Activated CD4-positive, alpha-beta T cell treated with anti-CD3 and anti-CD28 coated beads, Interleukin-2, amount 50 U/mL, for 24 hours (primary cell): ENCODE data around the gene COX10.
"Not testable (repeated sequence)": the region's sequence is repeated elsewhere in the genome, so short reads cannot be mapped to it uniquely, and the experiment has no call there.

Experiments used
- DNase-seq, 2 donors: peaks; one replicate each; pipeline ENCODE4 v3.0.0-alpha.2; 2020; ENCODE audit warnings: low read depth in 1 of 2, low spot score in 1 of 2

The COX10 gene

DNA sequence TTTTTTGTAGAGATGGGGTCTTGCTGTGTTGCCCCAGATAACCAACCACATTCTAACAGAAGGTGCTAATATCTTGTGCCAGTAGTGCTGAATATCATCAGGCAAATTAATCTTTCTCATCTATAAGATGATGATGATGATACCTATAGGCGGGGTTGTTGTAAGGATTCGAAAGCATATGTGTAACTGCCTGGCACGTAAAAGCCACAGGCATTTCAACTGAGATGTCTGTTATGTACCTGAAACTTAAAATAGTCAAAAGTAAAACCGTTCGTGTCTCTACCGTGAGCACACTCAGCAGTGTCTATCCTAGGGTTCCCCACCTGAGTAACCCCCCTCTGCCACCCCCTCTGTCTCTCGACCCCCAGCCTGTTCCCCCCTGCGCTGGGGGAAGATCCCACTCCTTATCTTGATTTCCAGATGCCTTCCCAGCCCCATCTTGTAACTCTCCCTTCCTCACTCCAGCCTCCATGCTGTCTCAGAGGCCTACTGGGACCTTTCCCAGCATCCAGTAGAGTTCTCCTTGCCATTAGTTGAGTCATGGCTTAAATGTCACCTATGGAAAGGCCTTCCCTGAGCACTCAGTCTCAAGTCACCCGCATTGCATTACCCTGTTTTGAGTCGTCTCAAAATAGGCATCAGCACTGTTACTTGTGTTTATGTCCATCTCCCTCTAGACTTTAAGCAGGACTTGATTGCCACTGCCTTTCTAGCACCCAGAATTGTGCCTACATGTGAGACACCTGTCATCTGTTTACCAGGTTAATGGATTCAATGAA, 133.3 kb downstream of the COX10 start:
- no peak for DNase-seq

DNA sequence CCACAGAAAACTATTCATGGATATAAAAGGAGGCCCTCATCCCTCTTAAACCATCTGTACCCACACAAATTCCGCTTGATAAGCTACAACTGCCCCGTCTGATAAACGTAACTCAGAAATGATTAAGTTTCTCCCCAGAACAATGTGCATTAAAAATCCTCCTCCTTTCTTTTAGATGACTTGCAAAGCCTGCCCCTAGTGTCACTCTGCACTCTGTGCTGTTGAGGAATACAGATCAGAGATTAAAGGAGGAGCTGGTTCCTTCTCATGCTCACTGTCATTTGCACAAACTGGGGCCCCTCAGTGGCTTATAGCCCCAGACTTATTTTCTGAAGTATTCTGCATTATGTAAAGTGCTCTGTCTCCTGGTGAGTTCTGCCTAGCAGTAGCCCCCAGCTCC, 134.1 kb downstream of the COX10 start:
- DNase-seq = no peak

DNA sequence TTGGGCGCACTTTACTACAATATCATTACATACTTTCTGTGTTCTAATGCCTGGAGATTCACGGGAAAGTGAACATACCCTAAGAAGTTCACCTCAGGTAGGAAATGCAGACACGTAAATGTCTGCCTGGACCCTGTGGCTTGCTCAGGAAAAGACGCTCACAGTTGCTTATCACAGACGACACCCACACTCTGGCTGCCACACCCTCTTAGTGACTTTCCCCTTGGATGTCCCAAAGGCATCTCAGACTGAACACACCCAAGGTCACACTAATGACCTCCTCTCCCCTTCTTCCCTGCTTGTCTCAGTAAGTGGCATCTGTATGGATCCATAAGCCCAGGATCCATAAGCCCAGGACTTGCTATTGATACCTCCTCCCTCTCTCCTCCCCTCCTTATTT, 134.8 kb downstream of the COX10 start:
- DNase-seq = no peak

DNA sequence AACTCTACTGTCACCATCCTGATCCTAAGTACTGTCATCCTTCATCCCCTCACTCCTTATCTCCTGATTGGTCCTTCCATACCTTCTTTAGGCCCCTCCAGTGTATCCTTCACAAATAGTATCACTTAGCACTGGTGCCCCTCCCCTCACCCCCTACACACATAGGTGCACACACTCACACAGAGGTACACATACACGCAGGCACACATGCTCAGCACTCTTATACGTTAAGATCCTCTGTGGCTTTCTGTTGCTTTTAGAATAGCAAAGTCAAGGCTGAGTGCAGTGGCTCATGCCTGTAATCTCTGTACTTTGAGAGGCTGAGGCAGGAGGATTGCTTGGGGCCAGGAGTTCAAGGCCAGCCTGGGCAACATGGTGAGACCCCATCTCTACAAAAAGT, 135.2 kb downstream of the COX10 start:
- DNase-seq = no peak

DNA sequence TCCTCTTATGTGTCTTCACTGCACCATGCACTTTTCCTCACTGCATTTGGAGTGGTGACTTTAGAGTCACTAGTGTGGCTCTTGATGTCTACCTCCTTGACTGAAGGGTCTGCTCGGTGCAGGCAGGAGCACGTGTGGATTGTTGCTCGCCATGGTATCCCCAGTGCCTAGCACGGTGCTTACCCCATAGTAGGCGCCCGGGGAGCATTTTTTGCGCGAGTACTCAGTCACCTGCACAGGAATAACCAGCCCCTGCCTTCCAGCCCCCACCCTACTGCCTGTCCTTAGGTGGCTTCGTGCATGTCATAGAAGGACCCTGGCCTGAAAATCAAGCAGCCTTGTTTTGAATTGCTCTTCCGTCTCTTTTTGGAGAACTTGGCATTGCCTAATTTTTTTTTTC, 136.1 kb downstream of the COX10 start:
- no peak for DNase-seq

DNA sequence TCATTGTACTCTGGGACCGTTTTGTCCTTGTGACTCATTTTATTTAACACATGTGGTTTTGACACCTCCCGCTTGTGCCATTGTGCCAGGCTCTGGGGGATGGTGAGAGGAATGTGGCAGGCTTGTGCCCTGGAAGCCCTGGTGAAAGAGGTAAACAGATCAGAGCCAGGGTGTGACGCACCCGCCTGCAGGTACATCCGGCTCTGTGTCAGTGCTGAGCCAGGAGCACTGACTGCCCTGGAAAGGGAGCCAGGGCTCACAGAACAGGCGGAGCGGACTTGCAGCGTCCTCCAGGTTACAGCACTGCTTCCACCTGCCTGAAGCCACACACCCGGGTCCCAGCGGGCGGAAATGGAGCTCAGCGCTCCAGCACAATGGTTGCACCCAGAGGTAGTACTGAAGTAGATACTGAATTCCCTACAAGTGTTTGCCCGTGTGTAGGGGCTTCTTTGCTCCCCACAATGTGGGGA, 136.7 kb downstream of the COX10 start:
- DNase-seq = peak in 1 of 2 donors; percentile 57

DNA sequence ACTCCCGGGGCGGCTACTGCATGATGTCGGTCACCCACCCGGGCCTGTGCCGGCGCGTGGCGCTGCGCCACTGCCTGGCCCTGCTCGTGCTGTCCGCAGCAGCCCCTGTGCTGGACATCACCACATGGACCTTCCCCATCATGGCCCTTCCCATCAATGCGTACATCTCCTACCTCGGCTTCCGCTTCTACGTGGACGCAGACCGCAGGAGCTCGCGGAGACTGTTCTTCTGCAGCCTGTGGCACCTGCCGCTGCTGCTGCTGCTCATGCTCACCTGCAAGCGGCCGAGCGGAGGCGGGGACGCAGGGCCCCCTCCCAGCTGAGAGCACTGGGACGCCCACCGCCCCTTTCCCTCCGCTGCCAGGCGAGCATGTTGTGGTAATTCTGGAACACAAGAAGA, 137.6 kb downstream of the COX10 start:
- DNase-seq = no peak

DNA sequence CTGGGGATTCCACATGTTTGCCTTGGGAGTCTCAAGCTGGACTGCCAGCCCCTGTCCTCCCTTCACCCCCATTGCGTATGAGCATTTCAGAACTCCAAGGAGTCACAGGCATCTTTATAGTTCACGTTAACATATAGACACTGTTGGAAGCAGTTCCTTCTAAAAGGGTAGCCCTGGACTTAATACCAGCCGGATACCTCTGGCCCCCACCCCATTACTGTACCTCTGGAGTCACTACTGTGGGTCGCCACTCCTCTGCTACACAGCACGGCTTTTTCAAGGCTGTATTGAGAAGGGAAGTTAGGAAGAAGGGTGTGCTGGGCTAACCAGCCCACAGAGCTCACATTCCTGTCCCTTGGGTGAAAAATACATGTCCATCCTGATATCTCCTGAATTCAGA, 138.5 kb downstream of the COX10 start:
- DNase-seq = no peak

DNA sequence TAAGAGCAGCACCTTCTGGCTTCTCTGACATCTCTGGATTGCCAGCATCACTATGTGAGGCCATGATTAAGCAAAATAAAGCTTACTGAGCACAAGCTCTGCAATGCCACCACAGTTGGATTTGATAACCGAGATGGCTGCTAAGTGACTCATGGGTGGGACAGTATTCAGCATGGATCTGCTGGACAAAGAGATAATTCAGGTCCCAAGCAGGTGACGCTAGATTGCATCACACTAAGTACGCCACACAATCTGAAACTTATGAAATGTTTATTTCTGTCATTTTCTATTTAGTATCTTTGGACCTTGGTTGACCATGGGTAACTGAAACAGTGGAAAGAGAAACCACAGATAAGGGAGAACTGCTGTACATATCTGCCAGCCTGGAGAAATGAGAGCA, 139.9 kb downstream of the COX10 start:
- DNase-seq = no peak

DNA sequence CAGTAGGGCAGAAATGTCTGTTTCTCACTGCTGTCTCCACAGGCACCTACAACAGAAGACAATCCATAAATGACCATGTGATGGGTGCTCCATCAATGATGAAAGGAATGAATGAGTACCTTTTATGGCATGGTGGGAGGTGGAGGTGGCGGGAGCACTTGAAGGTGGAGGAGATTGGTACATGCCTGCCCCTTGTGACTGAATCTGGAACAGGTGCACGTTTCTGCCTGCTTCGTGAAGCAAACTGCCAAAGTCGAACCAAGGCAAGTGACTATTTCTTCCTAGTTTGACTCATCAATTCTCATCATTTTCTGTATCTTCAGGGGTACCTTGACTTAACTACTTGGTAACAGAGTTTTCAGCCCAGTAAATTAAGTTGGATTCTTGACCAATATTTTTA, 141.9 kb downstream of the COX10 start:
- DNase-seq = no peak

DNA sequence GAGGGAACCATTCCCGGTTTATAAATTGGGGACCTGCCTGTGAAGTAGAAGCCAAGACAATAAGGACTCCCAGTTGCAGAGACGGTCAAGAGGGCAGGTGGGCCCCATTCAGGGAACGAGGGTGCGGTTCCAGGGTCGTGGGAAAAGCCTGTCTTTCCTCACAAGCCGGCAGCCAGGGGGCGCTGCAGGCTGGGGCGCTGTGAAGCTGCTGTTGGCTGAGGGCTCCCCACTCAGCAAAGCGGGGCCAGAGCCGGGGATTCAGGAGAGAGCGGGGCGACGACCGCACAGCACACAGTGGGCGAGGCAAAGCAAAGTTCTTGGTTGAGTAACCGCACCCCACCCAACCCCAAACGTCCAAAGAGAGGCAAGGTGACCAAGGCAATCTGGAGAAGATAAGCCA, 142.5 kb downstream of the COX10 start:
- DNase-seq = no peak

DNA sequence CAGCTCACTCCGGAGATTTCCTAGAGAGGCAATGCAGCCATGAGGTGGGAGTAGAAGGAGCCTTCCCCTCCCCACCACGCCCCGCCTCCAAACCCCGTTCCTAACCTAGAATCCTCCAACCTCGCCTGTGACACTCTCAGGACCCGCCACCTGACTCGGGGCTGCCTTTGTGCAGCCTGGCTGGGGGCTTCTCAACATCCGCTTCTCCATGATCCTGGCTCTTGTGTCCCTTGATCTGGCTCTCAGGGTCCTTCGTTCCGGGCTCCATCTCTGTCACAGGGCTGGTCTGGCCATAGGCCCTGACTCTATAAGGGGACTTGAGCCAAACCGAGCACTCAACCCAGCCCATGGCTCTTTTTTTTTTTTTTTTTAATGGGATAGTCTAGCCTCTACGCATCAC, 143.1 kb downstream of the COX10 start:
- DNase-seq = no peak

DNA sequence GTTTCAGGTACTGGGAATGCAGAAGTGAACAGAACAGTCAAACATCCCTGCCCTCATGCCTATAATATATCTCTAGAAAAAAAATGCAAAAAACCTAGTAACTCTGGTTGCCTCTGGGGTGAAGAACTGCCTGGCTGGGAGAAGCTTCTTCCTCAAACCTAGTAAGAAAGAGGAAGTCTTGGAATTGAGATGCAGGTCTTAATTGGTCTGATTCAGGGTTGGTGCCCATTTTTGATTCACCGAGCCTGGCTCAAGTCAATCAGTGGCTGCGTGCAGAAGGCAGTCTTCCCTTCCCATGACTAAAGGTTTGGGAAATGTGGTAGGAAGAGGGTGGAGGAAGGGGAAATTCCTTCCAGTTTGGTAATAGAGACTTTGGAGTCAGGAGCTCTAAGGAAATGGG, 145.0 kb downstream of the COX10 start:
- DNase-seq = no peak

DNA sequence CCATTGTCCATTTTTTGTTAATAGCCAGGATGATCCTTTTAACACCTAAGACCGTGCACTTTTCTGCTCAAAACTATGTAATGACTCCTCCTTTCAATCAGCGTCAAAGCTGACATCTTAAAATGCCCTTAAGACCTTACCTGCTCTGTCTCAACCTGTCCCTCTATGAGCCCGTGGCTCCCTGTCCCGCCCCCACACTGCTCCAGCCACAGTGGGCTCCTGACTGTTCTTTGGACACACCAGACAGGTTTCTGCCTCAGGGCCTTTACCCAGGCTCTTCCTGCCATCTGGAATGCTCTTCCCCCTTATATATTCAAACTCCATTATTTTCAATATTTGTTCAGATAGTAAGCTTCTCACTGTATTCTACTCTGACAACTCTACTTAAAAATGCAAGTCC, 153.3 kb downstream of the COX10 start:
- DNase-seq = no peak

DNA sequence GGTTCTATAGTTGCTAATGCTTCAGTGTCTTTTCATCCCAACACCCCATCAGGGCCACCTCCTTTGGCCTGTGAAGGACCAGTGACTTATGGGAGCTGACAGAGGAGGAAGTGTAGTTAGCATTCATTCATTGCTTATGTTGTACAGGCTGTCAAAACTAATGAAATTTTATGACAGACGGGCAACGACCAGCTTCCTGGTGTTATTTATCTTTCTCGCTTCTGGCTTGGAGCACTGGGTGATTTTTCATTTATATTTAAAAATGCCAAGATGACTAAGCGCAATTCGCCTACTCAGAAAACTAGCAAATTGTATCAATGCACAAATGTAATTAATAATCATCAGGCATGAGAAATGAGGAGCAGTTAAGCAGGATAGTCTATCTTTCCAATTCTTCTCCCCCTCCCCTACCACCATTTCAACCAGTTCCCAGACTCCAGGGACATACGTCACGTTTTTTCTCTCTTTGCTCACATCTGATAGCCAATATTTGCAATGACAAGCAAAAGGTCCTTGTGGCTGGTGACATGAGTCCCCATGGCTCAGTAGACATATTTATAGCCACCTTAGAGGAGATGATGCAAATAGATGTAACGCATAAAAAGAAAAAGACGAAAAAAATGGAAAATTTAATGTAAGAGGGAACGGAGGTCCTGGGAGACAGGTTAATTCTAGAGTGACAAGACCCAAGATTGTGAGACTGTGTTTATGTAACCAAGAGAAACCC, 156.1 kb downstream of the COX10 start:
- no peak for DNase-seq

DNA sequence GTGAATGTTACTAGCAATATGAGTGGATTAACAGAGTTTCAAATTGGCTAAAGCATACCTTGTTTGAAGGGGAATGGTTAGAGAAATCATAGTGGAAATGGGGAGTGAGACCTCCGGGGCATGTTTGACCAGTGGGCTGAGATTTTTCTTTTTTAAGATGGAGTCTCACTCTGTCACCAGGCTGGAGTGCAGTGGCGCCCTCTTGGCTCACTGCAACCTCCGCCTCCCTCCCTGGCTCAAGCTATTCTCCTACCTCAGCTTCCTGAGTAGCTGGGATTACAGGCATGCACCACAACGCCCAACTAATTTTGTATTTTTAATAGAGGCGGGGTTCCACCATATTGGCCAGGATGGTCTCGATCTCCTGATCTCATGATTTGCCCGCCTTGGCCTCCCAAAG, 157.7 kb downstream of the COX10 start:
- DNase-seq = no peak

DNA sequence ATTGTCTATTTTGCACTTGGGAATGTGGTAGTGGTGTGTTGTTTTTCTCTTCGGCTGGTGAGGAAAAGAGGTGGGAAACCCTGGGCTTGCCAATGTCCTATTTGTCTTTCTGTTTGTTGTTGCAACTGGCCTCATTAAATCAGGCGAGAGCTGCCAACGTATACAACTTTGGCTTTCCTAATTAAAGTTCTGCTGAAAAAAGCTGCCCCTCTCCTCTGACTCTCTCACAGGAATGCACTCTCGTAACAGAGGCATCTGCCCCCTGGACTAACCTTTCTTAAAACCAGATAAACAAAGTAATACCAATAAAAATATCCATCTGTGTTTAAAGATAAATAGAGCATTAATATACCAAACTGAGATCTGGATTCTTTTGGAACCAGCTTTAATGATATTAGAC, 159.6 kb downstream of the COX10 start:
- no peak for DNase-seq

DNA sequence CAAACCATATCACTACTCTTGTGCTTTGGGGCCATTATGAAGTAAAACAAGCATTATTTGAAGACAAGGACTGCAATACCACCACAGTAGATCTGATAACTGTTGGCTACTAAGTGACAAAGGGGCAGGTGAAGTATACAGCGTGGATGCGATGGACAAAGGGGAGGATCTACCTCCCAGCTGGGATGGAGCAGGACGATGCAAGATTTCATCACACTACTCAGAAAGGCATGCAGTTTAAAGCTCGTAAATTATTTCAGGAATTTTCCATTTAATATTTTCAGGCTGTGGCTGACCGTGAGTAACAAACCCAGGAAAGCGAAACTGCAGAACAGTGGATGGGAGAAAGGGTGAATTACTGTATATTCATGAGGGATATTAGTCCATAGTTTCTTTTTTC, 161.9 kb downstream of the COX10 start:
- DNase-seq = not testable (repeated sequence)

DNA sequence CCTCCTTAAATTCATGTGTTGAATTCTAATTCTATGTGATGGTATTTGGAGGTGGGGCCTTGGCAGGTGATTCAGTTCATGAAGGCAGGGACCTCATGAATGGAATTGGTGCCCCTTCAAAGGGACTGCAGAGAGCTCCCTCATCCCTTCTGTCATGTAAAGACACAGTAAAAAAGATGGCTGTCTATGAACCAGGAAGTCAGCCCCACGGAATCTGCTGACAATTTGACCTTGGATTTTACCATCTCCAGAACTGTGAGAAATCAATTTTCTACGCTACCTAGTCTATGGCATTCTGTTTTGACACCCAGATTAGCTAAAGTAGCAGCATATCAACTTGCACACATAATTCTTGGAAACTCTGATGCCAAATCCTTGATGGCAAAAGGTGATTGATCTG, 165.7 kb downstream of the COX10 start:
- DNase-seq = not testable (repeated sequence)

DNA sequence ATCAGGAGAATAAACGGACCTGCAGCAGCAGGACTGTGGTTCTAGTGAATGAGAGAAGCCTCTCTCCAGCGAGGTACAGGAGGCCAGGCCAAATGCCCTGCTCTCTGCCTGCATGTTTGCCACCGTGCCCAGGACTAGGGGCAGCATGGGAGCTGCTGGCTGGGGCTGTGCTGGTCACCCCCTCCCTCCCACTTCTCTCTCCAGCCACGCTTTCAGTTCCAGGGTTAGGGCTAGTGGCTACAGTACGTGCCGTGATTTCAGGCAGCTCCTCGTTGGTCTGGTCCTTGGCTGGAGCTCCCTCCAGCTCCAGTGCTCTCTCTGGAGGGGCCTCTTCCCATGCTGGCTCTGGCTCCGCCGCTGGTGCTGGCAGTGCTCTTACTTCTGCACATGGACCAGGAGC, 166.7 kb downstream of the COX10 start:
- DNase-seq = not testable (repeated sequence)

DNA sequence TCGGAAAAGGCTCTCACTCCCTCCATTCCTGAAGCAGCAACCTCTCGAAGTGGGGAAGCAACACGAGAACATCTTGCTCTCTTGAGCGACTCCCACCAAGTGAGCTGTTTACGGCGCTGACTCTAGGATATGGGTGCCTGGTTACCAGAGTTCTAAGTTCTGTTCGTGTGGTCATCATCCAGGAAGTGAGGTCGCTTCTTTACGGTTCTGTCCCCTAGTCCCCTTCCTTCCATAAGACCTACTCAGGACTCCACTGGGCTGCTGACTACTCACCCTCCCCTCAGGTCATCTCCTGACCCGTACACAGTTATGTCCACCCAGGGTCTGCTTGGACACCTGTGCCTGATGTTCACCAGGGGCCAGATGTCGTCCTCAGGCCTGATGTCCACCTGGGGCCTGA, 167.5 kb downstream of the COX10 start, which contains the start of gene CDRT15:
TSS of gene CDRT15 (minus strand) at position 101 of the 400 bp plus-strand sequence. CDS start at position 72, 29 bp downstream.
- DNase-seq = not testable (repeated sequence)

DNA sequence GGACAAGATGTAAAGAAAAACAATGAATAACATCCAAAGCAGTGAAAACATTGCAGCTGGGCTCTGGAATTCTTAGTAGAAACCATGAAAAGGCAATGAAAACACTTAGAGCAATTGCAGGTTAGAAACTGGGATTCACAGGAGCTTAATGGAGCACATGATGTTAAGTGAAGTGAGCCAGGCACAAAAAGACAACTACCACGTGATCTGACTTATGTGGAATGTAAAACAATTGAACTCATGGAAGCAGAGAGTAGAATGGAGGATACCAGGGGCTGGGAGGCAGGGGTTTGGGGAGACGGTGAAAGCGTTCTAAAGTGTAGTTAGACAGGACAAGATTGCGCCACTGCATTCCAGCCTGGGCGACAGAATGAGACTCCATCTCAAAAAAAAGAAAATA, 170.0 kb downstream of the COX10 start:
- not testable (repeated sequence) for DNase-seq

DNA sequence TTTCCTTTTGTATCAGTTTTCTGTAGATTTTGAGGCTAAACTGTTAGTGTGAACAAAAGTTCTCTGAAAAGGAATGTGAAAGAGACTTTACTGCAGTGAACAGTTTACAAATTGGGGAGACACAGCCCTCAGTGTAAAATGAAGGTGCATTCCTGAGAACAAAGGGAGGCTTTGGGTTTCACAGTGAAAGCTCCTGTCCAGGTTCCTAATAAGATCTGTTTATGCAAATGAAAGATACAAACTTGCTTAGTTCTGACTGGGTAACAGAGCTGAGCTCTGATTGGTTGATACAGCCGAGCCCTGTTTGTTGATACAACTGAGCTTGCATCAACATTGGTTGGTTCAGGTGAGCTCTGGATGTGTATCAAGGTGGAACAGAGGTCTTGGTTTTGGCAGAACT, 175.7 kb downstream of the COX10 start:
- DNase-seq = no peak
